Thoracic aorta (tissue), 2 donors: ENCODE measurements around the gene SDK1. TPM values are rescaled to one million over a fixed set of nuclear protein-coding genes. Genes with fewer than 3 reads are reported as not detected.

Experiments used
- ATAC-seq: fragments of 150-250 bp; one replicate; pipeline ENCODE4 v1.8.0; 2017; ENCODE audit warnings: low read depth; ENCODE audit not compliant: insufficient number of reproducible peaks, low FRiP score
- DNase-seq: peaks from one replicate; pipeline ENCODE4 v3.0.0-alpha.2; 2020; ENCODE audit warnings: low spot score
- H3K27ac ChIP-seq, 2 donors: fragments of 200-600 bp; sonication (generic); 1 replicate in 1 of 2; 2 replicates in 1 of 2; pipeline ENCODE4 v1.5.1; 2016; ENCODE audit warnings: mild to moderate bottlenecking in 2 of 2, moderate library complexity in 2 of 2
- H3K27me3 ChIP-seq: fragments of 200-600 bp; sonication (generic); replicated peaks from 2 replicates; pipeline ENCODE4 v1.6.0; 2016; ENCODE audit warnings: mild to moderate bottlenecking; ENCODE audit not compliant: insufficient read depth
- H3K36me3 ChIP-seq: fragments of 200-600 bp; sonication (generic); one replicate; pipeline ENCODE4 v1.5.1; 2016
- H3K4me1 ChIP-seq, 2 donors: fragments of 200-600 bp; sonication (generic); 1 replicate in 1 of 2; 2 replicates in 1 of 2; pipeline versions ENCODE4 v1.5.1 to v1.6.0; 2016; ENCODE audit warnings: low read depth in 2 of 2, mild to moderate bottlenecking in 1 of 2; ENCODE audit not compliant: control insufficient read depth in 1 of 2
- H3K4me3 ChIP-seq: fragments of 200-600 bp; sonication (generic); 2 replicates; pipeline ENCODE4 v1.5.1; 2016; ENCODE audit warnings: mild to moderate bottlenecking
- H3K9me3 ChIP-seq: fragments of 200-600 bp; sonication (generic); 2 replicates; pipeline ENCODE4 v1.5.1; 2016
- total RNA-seq, 2 donors: library from RNA; depleted of rRNA; stranded (reverse); fragments of >200 nt; gene quantifications; one replicate each; pipeline versions ENCODE4 v1.1.0 to v1.2.3, GENCODE V29; 2016
- TF ChIP-seq, protein P1 (sequence below): fragments of 200-600 bp; sonication (generic); IDR thresholded peaks from one replicate; pipeline ENCODE4 v1.5.1; 2019; ENCODE audit warnings: antibody characterized with exemption

SDK1 gene
- total RNA-seq, 2 donors from 2014 or later, result 27.5 to 29.2 TPM

GRCh38 chr7:4144172-4144701 is 843.2 kb downstream of the SDK1 start:
- H3K9me3 ChIP-seq, result no peaks in the 10 kb centered on the region
- peaks cover 0 to 13% of the 10 kb centered on the region in 2 donors for H3K4me1 ChIP-seq
- TF ChIP-seq, protein P1, sequence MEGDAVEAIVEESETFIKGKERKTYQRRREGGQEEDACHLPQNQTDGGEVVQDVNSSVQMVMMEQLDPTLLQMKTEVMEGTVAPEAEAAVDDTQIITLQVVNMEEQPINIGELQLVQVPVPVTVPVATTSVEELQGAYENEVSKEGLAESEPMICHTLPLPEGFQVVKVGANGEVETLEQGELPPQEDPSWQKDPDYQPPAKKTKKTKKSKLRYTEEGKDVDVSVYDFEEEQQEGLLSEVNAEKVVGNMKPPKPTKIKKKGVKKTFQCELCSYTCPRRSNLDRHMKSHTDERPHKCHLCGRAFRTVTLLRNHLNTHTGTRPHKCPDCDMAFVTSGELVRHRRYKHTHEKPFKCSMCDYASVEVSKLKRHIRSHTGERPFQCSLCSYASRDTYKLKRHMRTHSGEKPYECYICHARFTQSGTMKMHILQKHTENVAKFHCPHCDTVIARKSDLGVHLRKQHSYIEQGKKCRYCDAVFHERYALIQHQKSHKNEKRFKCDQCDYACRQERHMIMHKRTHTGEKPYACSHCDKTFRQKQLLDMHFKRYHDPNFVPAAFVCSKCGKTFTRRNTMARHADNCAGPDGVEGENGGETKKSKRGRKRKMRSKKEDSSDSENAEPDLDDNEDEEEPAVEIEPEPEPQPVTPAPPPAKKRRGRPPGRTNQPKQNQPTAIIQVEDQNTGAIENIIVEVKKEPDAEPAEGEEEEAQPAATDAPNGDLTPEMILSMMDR, result no peak
- no peaks in the 10 kb centered on the region for H3K27me3 ChIP-seq
- no peak for ATAC-seq
- no peak for DNase-seq
- peak overlapping the region; percentile 47 for H3K4me3 ChIP-seq
- no peaks in the 10 kb centered on the region for H3K36me3 ChIP-seq
- no peak overlapping the region for H3K27ac ChIP-seq

DNA sequence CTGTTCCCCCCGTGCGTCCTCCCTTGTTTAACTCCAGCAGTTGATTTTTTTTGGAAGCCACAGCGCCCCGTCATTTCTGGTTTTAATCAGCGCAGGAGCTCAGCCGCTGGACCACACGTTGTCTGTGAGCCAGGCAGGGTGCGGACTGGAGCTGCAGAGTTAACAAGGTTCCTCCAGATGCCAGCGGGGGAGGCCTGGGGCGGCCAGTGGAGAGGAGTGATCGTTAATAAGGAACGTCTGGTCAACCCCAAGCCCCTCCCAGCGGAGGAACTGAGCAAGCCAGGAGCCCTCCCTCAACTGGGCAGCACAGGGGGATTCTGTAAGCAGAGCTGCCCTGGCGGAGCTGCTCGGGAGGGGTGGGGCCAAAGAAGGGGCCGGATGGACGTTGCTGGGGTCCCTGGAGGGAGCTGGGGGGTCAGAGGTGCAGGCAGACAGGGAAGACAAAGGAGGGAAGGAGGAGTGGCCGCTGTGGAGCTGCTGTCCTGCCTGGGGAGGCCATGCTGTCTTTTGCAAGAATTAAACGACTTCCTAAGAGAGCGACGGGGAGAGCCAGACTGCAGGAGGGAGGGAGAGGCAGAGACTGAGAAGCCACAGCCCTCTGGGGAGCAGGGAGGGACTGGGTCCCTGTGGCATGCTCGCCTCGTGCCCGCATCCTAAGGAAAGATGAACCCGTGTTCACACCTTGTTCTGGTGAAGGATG is 843.9 kb downstream of the SDK1 start:
- TF ChIP-seq, protein P1, result no peak
- no peak for ATAC-seq
- H3K27me3 ChIP-seq, result no peaks in the 10 kb centered on the region
- H3K36me3 ChIP-seq, result no peaks in the 10 kb centered on the region
- no peaks in the 10 kb centered on the region for H3K9me3 ChIP-seq
- no peak for DNase-seq
- H3K4me1 ChIP-seq, result peaks cover 0 to 13% of the 10 kb centered on the region in 2 donors
- H3K27ac ChIP-seq, result no peak overlapping the region
- peak overlapping the region; percentile 47 for H3K4me3 ChIP-seq

DNA sequence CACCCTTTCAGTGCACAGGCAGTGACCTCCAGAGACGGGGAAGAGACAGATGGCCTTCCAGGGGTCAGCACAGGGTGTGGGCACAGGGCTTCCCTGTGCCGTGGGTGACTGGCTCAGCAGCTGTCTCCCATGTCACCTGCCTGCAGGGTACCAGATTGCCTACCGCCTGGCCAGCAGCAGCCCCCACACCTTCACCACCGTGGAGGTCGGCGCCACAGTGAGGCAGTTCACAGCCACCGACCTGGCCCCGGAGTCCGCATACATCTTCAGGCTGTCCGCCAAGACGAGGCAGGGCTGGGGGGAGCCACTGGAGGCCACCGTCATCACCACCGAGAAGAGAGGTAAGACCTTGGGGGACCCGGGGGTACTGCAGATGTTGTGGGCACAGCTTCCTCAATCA is 844.5 kb downstream of the SDK1 start:
- no peaks in the 10 kb centered on the region for H3K9me3 ChIP-seq
- H3K4me1 ChIP-seq, result peaks cover 0 to 13% of the 10 kb centered on the region in 2 donors
- no peak overlapping the region for H3K27ac ChIP-seq
- ATAC-seq (no peak), DNase-seq (no peak)
- no peak overlapping the region for H3K4me3 ChIP-seq
- H3K27me3 ChIP-seq, result no peaks in the 10 kb centered on the region
- H3K36me3 ChIP-seq, result no peaks in the 10 kb centered on the region
- TF ChIP-seq, protein P1, result no peak

DNA sequence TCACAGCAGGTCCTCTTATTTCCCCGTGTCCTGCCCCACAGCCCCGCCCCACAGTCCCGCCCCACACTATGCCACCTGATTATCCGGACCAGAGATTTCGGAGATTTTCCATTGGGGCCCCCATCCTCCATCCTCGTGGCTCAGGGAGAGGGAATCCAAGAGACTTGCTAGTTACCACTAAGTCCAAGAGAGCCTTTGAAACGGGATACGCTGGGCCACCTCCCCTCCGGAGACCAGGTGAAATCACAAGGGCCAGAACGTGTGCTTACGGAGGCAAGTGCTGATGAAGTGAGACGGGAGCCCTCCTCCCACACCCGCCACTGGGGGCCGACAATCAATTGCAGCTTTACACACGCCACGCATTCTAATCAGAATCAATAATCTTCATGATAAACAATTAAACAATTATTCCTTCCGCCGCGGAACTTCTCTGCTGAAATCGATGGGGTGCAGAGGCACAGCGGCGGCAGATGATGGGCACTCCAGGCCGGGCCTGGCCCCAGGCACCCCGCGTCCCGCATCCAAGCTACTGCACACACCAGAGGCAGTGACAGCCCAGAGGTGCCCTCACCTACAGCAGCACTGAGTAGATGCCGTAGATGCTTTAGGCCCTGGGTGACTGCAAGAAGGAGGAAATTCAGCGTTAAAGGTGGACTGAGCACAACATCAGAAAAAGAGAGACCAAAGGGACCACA is 847.0 kb downstream of the SDK1 start:
- Histone ChIP-seq H3K27ac (no peak overlapping the region), H3K36me3 (no peaks in the 10 kb centered on the region), H3K4me3 (no peak overlapping the region), H3K4me1 (peaks cover 0 to 13% of the 10 kb centered on the region in 2 donors), H3K27me3 (no peaks in the 10 kb centered on the region), H3K9me3 (no peaks in the 10 kb centered on the region)
- TF ChIP-seq, protein P1, result no peak
- ATAC-seq (no peak), DNase-seq (no peak)

GRCh38 chr7:4149236-4149635 is 848.2 kb downstream of the SDK1 start:
- H3K27me3 ChIP-seq, result no peaks in the 10 kb centered on the region
- peaks cover 0 to 10% of the 10 kb centered on the region in 2 donors for H3K4me1 ChIP-seq
- H3K9me3 ChIP-seq, result no peaks in the 10 kb centered on the region
- TF ChIP-seq, protein P1, result no peak
- H3K4me3 ChIP-seq, result no peak overlapping the region
- ATAC-seq (no peak), DNase-seq (no peak)
- no peaks in the 10 kb centered on the region for H3K36me3 ChIP-seq
- no peak overlapping the region for H3K27ac ChIP-seq
